KBM-7 (cell line): ENCODE data around the gene MTMR11.

Experiments used
- DNase-seq: peaks from one replicate; pipeline ENCODE4 v3.0.0-alpha.2; 2015
- in situ Hi-C: fragments of 300-500 bp; cut with MboI; formaldehyde crosslinking; loops from 2 replicates; pipeline ENCODE4 v1.14.3; 2020; ENCODE audit warnings: low sequenced_read_pairs, low pct_unique_long_range_greater_than_20kb, mixed read lengths

Gene MTMR11

GRCh38 chr1:149879556-149879955 is 57.1 kb downstream of the MTMR11 start:
- in situ Hi-C loops, result no loop called here
- no peak for DNase-seq
